ENCODE data around the gene SRGAP1.
"Not testable (repeated sequence)": the region's sequence is repeated elsewhere in the genome, so short reads cannot be mapped to it uniquely, and the experiment has no call there.

Gene SRGAP1

DNA sequence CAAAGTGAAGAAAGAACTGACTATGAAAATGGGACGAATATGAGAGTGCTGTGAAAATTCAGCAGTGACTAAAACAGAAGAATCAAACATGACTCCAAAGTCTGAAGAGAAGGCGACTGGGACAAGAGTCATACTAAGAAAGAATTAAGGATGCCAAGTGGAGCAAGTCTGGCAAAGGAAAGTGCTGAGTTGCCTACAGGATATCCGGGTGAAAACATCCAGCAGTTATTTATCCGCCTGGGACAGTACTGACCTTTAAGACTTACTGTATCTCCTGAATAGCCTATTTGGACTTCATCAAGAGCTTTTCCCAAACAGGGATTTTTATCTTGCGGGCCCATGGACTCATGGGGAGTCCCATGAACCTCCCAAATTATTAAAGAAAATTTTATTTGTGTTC, 336.5 kb downstream of the SRGAP1 start:
- FAIRE-seq, result no peak

DNA sequence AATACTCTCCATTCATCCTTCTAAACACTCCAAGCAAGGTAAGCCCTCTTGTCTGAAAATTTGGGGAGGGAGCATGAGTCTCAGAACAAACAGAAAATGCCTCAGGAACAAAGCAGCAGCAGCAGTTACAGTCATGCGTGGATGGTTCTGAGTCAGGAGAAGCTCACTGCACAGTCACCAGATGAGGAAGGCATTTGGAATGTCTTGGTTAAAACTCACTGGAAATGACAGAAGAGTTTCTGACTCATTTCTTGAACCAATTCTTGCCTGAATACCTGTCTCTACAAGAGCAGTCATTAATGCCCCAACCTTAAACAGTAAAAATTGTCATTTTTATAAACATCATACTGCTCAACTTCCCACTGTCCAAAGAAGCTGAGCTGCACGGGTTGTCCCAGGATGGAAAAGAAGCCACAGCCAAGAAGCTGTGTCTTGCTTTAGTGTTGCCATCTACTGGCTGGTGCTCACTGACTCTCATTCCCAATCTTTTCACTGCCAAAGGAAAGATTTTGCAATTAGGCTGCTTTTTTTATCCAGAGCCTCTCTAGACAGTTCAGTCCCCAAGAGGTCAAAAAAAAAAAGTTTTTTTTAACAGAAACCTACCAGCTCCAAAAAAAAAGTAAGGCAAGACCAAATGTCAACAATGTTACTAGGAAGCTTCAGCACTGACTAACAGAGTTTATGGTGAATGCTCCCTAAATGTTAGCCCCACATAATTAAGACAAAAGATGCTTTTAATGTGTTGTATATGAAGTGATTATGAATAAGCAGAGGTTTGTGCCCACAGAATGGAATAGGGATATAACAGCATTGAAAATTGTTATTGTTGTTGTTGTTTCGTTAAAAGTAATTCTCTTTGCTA, 337.2 kb downstream of the SRGAP1 start:
- peak; percentile 95 for FAIRE-seq

DNA sequence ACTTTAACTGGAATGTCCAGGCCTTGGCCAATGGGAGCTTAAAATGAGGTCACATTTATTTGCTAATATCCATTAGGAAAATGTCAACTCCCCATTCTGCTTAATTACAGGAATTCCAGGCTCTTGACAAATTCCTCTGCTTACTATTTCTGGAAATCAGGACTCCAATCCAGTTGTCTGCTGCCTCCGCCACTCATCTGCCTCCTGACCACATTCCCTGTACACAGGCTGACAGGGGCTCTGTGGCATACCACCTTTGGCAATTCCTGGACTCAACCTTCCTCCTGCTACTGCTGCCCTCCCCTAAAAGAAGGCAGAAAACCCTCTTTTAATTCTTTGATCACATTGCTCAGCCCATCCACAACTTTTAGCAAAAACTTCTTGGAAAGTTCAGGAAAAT, 339.7 kb downstream of the SRGAP1 start:
- no peak for FAIRE-seq

DNA sequence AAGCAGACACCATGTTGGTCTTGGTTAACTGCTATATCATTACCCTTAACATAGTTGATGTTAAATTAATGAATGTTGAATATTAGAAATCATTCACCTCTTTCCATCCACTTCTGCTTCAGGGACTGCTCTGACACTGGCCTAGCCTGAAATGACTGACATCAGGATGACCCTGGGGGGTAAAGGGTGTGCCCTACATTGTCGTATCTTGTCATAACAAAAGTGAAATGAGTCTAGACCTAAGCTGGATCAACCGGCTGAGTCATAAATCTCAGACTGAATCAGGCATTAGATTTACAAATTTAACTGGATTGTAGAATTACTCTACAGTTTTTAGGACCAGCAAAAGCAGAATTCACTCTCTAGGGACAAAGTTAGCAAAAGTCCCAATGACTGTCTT, 342.3 kb downstream of the SRGAP1 start:
- FAIRE-seq, result no peak

DNA sequence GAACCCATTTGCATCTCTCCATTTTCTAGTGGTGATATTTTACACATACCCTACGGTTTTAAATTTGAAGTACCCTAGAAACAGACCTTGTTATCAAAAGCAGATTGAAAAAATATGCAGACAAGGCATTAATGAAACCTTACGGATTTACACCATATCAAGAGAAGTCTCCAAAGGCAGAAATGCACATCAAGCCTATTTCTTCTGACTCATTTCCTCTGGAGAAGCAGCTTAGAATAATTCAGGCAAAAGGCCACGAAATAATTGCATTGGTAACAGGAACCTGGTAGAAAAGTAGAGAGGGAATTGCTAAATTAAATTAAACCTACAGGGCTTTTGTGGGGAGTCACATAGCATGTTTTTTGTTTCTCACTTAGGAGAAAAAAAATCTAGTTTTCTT, 342.9 kb downstream of the SRGAP1 start:
- FAIRE-seq, result no peak

DNA sequence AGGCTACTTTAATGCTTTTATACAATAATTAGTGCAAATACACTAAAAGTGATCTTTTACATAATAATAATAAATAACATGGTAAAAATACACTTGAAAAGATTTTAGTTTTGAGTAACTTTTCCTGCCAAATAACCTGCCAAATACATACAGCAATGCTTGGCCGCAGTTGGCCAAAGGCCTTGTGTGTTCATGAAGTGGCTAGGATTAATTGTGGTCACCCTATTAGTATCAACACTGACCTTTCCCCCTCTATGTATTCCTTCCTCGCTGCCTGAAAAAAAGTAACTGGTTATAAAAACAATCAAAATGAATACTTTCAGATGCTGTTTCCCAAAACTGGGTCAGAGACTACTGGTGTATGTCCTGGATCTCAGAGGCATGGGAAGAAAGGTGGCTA, 343.3 kb downstream of the SRGAP1 start:
- no peak for FAIRE-seq

DNA sequence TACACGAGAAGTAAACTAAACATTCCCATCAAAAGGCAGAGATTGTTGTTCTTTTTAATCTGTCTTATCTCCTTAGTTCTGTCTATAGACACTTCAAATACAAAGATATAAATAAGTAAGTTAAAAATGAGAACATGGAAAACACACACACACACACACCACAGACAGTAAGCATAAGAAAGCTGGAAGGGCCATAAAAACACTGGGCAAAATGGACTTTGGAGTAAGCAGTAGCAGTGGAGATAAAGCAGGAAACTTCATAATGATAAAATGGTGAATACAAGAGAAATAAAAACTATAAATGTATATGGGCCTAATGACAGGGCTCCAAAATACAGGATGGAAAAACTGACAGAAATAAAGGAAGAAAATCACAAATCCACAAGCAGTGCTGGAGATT, 345.0 kb downstream of the SRGAP1 start:
- FAIRE-seq, result no peak

DNA sequence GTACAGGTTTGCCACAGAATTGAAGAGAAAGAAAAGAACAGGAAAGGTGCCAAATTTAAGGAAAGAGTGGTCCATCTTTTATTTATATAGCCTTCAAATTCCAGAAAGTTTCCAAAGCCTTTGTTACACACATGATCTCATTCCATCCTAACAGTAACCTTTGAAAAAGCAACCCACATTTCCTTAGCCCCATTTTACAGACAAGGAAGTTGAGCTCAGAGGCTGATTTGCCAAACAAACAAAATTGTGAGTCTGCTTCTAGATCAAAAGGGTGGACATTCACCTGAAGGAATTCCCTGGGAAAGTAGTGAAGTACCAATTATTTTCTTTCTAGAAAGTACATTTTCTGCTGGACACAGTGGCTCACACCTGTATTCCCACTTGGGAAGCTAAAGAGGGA, 345.6 kb downstream of the SRGAP1 start:
- FAIRE-seq, result no peak

DNA sequence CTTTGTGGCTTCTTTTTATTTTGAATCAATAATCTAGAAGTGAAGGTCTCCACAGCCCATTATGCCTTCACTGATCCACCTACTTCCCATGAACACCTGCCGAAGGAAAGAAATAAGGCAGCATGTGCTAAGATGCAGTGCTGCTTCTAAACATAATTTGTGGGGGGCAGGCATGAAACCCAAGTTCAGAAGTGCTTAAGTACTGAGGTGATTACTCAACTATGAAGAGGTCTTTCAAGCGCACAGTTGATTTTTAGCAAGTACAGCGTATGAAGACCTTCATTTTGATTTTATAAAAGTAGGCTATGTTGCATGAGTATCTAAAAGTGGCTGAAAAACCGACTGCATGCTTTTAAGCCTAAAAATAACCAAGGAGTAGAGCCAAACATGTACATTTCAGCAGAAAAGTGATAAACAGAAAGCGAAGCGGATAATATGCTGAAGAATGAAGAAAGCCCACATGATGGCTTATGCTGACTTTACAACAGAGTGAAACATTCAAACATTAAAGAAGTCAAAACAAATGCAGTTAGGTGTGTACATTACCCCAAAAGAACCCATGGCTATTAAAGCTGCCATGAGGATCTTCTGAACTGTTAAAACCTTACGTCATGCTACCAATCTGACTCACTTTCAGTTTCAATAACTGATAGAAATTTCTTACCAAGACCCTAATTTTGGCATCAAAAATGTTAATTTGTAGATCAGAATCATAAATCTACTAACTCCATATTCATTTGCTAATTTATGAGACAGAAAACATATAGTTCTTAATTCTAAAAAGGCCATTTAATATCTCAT, 348.3 kb downstream of the SRGAP1 start:
- no peak for FAIRE-seq

DNA sequence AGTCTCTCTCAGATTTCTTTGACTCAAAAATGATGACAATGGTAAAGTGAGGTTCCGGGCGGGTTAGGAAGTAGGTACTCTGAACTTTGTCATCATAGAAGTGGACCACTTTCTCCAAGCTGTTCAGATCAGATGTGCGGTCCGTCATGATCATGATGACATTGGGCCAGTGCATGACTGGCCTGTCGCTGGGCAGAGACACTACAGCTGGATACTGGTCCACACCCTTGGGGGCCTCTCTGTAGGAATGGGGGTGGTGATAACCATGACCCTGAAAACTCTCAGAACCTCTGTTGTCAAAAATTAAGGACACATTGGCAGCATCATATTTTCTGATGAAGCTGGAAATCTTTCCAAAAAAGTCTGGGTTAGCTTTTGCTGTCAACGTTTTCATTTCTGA, 349.4 kb downstream of the SRGAP1 start:
- no peak for FAIRE-seq

DNA sequence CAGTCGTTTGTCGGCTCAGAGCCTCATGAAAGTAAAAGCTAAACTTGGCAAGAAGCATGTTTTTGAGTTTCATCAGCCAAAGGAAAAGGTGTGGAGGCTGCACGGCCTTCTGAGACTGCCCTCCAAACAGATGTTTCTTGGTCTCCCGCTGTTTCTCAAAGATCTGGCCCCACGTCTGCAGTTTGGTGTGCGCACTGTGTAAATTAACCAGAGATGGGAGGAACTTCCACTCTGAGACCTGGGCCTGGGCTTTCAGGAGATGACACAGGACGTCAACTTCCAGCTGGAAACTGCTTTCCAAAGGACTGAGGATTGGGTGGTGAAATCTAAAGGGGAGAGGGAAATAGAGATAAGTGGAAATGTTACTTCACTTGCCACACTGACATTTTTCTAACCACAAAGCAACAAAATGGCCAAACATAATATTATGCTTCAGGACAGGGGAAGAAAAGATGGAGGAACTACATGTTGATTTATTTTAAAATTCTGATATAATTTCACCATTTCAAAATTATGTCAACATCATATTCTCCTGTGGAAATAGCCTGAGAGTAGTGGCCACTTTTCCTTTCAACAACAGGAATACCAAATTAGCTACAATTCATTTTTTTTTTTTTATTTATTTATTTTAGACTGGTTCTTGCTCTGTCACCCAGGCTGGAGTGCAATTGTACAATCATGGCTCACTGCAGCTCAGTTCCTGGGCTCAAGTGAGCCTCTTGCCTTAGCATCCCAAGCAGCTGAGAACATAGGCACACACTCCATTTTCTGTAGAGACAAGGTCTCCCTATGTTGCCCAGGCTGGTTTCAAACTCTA, 350.0 kb downstream of the SRGAP1 start:
- no peak for FAIRE-seq

DNA sequence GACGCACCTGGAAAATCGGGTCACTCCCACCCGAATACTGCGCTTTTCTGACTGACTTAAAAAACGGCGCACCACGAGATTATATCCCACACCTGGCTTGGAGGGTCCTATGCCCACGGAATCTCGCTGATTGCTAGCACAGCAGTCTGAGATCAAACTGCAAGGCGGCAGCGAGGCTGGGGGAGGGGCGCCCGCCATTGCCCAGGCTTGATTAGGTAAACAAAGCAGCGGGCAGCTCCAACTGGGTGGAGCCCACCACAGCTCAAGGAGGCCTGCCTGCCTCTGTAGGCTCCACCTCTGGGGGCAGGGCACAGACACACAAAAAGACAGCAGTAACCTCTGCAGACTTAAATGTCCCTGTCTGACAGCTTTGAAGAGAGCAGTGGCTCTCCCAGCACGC, 351.3 kb downstream of the SRGAP1 start:
- FAIRE-seq, result not testable (repeated sequence)

DNA sequence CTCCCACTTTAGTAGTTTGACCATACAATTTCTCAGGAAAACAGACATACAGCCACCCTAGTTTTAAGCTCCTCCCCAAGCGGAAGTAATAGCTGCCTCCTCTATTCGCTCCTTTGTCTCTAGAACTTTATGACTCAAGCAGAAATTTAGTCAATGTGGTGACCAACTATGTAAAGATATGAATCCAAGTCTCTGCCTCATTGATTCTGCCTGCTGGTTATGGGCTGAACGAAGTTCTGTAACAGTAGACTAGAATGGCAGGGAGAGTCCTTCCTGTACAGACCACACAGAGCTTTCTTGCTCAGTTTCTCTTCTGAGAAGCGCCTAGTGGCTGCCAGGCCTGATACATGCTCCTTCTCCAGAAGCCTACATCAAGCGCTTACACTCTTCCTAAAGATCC, 358.5 kb downstream of the SRGAP1 start:
- no peak for FAIRE-seq

DNA sequence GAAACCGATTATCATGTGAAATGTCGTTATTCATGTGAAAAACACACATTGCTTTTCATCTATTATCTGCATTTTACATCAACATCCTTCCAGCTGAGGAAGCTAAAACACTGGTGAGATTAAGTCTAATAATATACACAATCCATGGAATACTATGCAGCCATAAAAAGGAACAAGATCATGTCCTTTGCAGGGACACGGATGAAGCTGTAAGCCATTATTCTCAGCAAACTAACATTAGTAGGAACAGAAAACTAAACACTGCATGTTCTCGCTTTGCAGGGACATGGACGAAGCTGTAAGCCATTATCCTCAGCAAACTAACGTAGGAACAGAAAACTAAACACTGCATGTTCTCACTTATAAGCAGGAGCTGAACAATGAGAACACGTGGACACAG, 359.3 kb downstream of the SRGAP1 start:
- FAIRE-seq, result no peak

DNA sequence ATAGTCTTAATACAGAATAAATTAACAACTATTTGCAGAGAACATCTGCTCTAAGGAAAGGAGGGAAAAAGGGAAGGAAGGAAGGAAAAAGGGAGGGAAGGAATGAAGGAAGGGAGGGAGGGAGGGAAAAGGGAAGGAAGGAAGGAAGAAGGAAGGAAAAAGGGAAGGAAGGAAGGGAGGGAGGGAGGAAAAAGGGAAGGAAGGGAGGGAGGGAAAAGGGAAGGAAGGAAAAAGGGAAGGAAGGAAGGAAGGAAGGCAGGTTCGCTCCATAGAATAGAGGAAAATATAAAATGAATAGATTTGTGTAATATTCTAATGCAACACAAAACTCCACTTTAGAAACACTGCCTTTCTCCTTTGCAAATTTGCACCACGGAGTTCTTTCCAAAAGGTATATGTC, 361.0 kb downstream of the SRGAP1 start:
- FAIRE-seq, result no peak

DNA sequence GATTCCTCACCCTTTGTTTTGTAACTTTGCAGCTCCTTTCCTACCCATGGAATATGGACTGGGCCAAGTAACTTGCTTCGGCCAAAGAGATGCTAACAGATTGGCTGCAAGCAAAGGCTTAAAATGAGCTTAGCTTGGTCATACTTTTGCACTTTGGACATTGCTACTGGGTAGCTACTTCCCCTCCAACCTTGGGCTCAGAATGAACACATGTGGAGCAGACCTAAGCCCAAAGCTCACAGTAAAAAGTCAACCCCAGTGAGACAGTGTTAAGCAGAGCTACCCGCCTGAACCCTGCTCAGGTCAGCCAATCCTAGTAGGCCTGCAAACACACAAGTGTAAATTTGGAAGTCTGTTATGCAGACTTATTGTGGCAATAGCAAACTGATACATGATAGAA, 363.0 kb downstream of the SRGAP1 start:
- no peak for FAIRE-seq

All from A204.1 (cell line).